ENCODE results near the gene CEP128.
A peak's percentile ranks its signal among the peaks of the same experiment; 100 is the strongest.

Gene CEP128

DNA sequence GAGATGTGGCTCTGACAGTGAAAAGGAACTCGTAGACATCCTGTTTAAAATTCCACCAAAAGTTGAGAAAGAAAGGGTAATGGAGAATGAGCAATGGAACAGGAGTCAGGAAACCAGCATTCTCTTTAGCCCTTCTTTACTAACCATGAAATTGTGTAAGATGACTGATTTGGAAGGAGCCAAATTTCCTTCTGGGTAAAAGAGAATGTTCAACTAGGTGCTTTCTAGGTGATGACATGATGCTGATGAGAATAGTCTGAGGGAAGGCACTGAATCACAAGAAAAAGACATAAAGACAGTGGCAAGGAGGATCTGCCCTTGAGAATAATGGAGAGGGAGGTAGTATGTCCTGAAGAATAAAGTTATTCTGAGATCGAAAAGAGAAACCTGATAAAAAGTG lies 16.1 kb upstream of the CEP128 start:
- peak overlapping the region; percentile 59 for H3K4me2 ChIP-seq (ENCODE audit: low read length)
- H3K9me3 ChIP-seq (ENCODE audit: control insufficient read depth, insufficient read depth, low read length) = no peaks in the 10 kb centered on the region
- no peaks in the 10 kb centered on the region for H3K9me2 ChIP-seq (replicated peaks; ENCODE audit: control insufficient read depth, low read length)
- no peaks in the 10 kb centered on the region for H4K20me1 ChIP-seq (ENCODE audit: control insufficient read depth, insufficient read depth, low read depth, low read length)
- TF ChIP-seq, protein P1, sequence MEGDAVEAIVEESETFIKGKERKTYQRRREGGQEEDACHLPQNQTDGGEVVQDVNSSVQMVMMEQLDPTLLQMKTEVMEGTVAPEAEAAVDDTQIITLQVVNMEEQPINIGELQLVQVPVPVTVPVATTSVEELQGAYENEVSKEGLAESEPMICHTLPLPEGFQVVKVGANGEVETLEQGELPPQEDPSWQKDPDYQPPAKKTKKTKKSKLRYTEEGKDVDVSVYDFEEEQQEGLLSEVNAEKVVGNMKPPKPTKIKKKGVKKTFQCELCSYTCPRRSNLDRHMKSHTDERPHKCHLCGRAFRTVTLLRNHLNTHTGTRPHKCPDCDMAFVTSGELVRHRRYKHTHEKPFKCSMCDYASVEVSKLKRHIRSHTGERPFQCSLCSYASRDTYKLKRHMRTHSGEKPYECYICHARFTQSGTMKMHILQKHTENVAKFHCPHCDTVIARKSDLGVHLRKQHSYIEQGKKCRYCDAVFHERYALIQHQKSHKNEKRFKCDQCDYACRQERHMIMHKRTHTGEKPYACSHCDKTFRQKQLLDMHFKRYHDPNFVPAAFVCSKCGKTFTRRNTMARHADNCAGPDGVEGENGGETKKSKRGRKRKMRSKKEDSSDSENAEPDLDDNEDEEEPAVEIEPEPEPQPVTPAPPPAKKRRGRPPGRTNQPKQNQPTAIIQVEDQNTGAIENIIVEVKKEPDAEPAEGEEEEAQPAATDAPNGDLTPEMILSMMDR (IDR thresholded peaks at IDR 0.05; ENCODE audit: low read depth, low read length, poor library complexity, severe bottlenecking) = no peak
- TF ChIP-seq EZH2phosphoT487 (IDR thresholded peaks at IDR 0.05; ENCODE audit: borderline replicate concordance, low read length) = no peak
- peaks cover 64% of the 10 kb centered on the region for H3K4me1 ChIP-seq (ENCODE audit: control insufficient read depth, low read length)
- peaks cover 8% of the 10 kb centered on the region; the same call in 1 of the 2 replicates for H3K36me3 ChIP-seq (ENCODE audit: control insufficient read depth, low read length)
- H3K4me3 ChIP-seq (ENCODE audit: low read length) = peak overlapping the region; percentile 54
- H3K27ac ChIP-seq (ENCODE audit: low read depth, low read length) = peak overlapping the region; percentile 42
- peaks cover 5% of the 10 kb centered on the region; the same call in 1 of the 2 replicates for H3K27me3 ChIP-seq (ENCODE audit: control insufficient read depth, low read length)
- H3F3A ChIP-seq (ENCODE audit: control insufficient read depth, insufficient read depth) = peaks cover 14% of the 10 kb centered on the region; the same call in 1 of the 2 replicates
- no peaks in the 10 kb centered on the region for H3K79me2 ChIP-seq (ENCODE audit: control insufficient read depth, low read length)

DNA sequence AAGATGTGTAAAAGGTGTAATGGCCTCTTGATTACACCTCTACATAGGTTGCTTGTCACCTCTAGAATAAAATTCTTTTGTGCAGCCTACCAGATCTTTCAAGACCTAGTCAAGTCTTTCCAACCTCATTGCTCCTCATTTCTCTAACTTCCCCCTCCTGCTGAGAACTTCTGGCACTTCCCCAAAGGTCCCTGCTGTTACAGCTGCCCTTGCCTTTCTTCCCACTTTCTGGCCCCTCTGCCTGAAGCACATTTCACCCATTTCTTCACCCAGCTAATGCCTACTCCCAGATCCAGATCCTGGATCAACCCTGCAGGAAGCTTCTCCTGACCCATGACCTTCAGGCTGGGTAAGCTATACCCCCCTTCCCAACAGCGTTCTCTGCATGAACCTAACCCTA lies 15.4 kb upstream of the CEP128 start:
- TF ChIP-seq, protein P1 (IDR thresholded peaks at IDR 0.05; ENCODE audit: low read depth, low read length, poor library complexity, severe bottlenecking) = no peak
- no peak for TF ChIP-seq EZH2phosphoT487 (IDR thresholded peaks at IDR 0.05; ENCODE audit: borderline replicate concordance, low read length)
- Histone ChIP-seq H4K20me1 (ENCODE audit: control insufficient read depth, insufficient read depth, low read depth, low read length) (no peaks in the 10 kb centered on the region), H3K79me2 (ENCODE audit: control insufficient read depth, low read length) (no peaks in the 10 kb centered on the region), H3K27me3 (ENCODE audit: control insufficient read depth, low read length) (peaks cover 5% of the 10 kb centered on the region), H3K9me2 (replicated peaks; ENCODE audit: control insufficient read depth, low read length) (no peaks in the 10 kb centered on the region), H3K27ac (ENCODE audit: low read depth, low read length) (peak overlapping the region; percentile 42), H3K36me3 (ENCODE audit: control insufficient read depth, low read length) (peaks cover 8% of the 10 kb centered on the region; the same call in 1 of the 2 replicates), H3F3A (ENCODE audit: control insufficient read depth, insufficient read depth) (peaks cover 14% of the 10 kb centered on the region; the same call in 1 of the 2 replicates), H3K4me1 (ENCODE audit: control insufficient read depth, low read length) (peaks cover 64% of the 10 kb centered on the region), H3K9me3 (ENCODE audit: control insufficient read depth, insufficient read depth, low read length) (no peaks in the 10 kb centered on the region), H3K4me3 (ENCODE audit: low read length) (peak overlapping the region; percentile 54), H3K4me2 (ENCODE audit: low read length) (peak overlapping the region; percentile 59)

DNA sequence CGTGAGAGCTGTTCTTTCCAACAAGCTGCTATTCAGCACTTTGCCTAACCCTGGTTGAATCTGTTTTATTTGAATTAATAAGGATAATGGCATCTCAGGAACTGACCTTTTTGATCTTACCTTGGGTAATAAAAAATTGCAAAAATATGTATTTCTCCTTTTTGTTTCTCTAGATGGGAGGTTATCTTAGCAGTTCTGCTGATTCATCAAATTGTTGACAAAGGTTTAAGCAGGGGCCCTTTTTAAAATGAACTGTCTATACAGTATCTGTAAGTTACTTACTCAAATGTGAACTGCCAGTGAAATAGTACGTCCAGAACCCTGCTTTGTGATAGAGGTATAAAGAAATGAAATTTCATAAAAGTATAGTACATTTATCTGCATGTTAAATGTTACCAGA lies 14.6 kb upstream of the CEP128 start:
- Histone ChIP-seq H3K9me2 (replicated peaks; ENCODE audit: control insufficient read depth, low read length) (no peaks in the 10 kb centered on the region), H3K36me3 (ENCODE audit: control insufficient read depth, low read length) (peaks cover 8% of the 10 kb centered on the region; the same call in 1 of the 2 replicates), H3F3A (ENCODE audit: control insufficient read depth, insufficient read depth) (peaks cover 14% of the 10 kb centered on the region; the same call in 1 of the 2 replicates), H3K27me3 (ENCODE audit: control insufficient read depth, low read length) (peaks cover 8% of the 10 kb centered on the region), H3K4me1 (ENCODE audit: control insufficient read depth, low read length) (peaks cover 62% of the 10 kb centered on the region), H3K79me2 (ENCODE audit: control insufficient read depth, low read length) (no peaks in the 10 kb centered on the region), H4K20me1 (ENCODE audit: control insufficient read depth, insufficient read depth, low read depth, low read length) (no peaks in the 10 kb centered on the region), H3K4me3 (ENCODE audit: low read length) (0 out of 2 replicates have a peak overlapping the region, but pooled peaks have one; percentile 20), H3K4me2 (ENCODE audit: low read length) (peak overlapping the region; percentile 59; the same call in 1 of the 2 replicates), H3K27ac (ENCODE audit: low read depth, low read length) (no peak overlapping the region), H3K9me3 (ENCODE audit: control insufficient read depth, insufficient read depth, low read length) (no peaks in the 10 kb centered on the region)
- TF ChIP-seq, protein P1 (IDR thresholded peaks at IDR 0.05; ENCODE audit: low read depth, low read length, poor library complexity, severe bottlenecking) = no peak
- TF ChIP-seq EZH2phosphoT487 (IDR thresholded peaks at IDR 0.05; ENCODE audit: borderline replicate concordance, low read length) = no peak
